GM19035 (cell line): ENCODE results near the gene HMCES.
"Not testable (repeated sequence)": the region's sequence is repeated elsewhere in the genome, so short reads cannot be mapped to it uniquely, and the experiment has no call there.

Source experiments
- ATAC-seq: cut with Tn5 transposase; IDR thresholded peaks from one replicate; pipeline ENCODE4 v1.9.1; 2021; ENCODE audit not compliant: unreplicated experiment

The HMCES gene

GRCh38 chr3:129257609-129258008 lies 21.1 kb upstream of the HMCES start:
- ATAC-seq = no peak

DNA sequence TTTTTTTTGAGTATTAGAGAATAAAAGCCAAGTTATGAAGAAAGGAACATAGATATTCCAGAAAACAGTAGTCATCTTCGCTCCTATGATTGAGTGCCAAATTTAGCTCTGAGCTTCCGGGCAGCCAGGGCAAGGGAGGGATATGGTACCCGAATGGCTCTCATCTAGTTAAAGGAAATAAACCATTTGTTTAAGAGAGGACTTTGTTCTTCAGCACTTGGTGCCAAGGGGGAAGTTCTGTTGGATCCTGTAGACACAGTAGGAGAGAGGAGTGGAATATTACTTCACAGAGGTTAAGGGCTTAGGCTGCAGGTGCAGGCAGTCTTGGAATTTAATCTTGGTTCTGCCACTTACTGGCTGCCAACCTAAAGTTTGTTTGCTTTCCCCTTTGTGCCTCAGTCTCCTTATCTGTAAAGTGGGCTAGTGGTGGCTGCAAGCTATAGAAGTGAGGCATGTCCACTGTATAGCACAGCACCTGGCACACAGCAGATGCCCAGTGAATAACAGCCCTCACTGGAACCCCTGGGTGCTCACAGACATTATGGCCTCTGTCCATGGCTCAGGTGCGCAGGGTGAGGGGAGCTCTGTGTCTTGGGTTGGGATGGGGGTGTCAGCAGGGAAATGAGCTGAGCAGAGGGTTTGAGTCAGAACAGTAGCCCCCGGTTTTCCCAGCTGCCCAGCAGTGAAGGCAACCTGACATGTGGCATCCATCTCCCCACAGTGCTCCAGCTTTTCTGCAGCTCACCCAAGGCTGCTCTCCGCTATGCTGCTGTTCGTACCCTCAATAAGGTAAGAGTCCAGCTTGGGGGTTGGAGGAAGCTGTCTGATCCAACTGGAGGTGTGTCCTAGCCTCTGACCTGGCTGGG lies 18.8 kb upstream of the HMCES start:
- no peak for ATAC-seq

GRCh38 chr3:129260606-129261005 lies 18.1 kb upstream of the HMCES start:
- no peak for ATAC-seq

DNA sequence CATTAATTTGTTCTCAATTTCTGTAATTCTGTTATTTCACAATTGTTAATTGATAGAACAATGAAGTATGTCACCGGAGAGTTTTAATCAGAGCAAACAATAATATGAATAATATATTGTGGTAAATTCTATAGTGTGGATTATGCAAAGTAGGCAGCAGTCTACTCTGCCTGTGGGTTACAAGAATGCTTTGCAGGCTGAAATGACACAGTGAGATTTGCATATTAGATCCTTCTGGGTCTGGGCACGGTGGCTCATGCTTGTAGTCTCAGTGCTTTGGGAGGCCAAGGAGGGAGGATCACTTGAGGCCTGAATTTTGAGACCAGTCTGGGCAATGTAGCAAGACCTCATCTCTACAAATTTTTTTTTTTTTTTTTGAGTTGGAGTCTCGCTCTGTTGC lies 16.8 kb upstream of the HMCES start:
- ATAC-seq = no peak

DNA sequence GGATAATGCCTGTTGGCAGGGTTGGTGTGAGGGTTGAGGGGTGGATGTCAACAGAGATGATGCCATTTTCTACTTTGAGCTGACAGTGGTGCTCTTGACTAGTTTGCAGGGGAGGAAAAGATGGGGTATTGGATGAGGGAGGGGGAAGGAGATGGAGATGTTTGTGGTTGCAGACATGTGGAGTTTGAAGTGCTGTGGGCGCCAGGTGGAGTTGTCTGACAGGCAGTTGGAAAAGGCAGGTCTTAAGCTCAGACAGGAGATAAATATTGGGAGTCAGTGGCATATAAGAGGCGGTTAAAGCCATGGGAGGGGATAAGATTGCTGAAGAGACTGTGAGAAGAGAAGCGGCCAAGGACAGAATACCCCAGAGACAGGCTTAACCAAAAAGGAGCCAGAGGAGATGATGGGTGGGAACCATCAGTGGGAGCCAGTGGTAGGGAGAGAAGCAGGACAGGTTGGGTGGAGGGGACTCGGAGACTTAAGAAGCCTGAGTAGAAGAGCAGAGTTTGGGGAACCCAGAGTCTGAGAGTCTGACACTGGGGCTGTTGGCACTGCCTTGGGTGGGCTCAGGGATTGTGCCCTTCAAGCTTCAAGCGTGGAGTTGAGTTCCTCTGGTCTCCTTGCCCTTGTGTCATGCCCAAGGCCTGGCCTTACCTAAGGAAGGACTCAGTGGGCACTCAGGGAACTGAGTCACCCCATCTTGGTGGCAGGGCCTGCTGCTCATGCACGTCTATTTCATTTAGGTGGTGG lies 15.3 kb upstream of the HMCES start:
- ATAC-seq = no peak

GRCh38 chr3:129264994-129265393 lies 13.7 kb upstream of the HMCES start:
- not testable (repeated sequence) for ATAC-seq

GRCh38 chr3:129266651-129267050 lies 12.0 kb upstream of the HMCES start:
- no peak for ATAC-seq

DNA sequence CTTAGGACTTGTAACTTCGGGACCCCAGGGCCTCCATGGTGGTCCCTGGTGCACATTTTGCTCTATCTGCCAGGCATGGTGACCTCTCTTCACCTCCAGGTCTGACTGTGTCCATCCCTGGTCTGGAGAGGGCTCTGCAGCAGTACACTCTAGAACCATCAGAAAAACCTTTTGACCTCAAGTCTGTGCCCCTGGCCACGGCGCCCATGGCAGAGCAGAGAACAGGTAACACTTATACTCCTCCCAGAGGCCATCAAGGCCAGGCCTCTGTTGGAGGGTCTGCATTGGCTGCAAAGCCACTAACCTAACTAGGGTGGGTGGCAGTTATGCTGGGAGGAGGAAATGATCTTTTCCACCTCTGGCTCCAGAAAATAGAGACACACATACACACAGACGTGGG lies 10.3 kb upstream of the HMCES start:
- ATAC-seq = no peak

- no peak for ATAC-seq
Measured at GRCh38 chr3:129271674-129272073, 7.0 kb upstream of the HMCES start.

- peak; percentile 84 for ATAC-seq
Measured at GRCh38 chr3:129276385-129276784, 2.3 kb upstream of the HMCES start.

- no peak for ATAC-seq
Measured at GRCh38 chr3:129277829-129278271, 820 bp upstream of the HMCES start.

DNA sequence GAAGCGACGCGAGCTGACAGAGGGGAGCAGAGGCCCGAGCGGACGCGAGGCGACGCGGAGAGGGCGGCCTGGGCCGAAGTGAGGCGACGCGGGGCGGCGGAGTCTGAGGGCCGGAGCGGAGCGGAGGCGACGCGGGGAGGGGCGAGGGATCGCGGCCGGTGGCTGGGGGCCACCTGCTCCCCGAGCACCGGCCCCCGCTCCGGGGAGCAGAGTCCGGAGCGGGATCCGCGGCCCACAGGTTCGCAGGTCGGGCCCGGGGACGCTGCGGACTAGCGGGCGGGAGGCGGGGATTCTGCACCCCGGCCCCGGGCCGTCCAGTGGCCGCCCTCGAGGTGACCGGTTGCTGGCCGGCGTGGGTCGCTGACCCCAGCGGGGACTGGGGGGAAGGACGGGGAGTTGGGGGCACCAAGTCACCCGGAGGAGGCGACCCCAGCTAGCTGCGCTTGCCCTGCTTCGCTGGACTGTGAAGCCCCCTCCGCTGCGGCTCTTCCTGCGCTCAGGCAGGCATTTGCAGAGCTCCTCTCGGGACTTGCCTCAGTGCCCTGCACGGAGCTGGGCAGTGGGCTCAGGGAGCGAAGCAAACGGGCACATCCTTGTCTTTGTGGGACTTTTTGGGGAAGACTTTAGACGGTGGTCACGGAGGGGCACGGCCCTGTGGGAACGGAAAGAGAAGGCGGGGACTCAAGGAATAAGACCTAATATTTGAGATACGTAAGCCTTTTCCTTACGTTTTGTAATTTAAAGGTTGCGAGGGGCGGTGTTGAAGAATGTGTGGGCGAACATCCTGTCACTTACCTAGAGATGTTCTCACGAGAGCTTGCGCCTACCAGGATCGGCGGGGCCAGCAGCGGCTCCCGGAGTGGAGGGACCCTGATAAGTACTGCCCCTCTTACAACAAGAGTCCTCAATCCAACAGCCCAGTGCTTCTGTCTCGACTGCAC lies 566 bp downstream of the HMCES start:
- ATAC-seq = peak; percentile 1

DNA sequence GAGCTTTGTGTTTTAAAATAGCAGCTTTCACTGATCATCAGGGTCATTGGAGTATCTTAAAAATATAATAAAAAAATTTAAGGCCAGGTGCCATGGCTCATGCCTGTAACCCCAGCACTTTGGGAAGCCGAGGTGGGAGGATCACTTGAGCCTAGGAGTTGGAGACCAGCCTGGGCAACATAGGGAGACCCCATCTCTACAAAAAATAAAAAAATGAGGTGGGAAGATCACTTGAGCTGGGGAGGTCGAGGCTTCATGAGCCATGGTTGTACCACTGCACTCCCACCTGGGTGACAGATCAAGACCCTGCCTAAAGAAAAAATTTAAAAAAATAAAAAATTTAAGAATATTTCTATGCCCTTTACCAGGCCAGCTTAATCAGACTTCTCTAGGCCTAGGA lies 1.5 kb downstream of the HMCES start:
- ATAC-seq = no peak

DNA sequence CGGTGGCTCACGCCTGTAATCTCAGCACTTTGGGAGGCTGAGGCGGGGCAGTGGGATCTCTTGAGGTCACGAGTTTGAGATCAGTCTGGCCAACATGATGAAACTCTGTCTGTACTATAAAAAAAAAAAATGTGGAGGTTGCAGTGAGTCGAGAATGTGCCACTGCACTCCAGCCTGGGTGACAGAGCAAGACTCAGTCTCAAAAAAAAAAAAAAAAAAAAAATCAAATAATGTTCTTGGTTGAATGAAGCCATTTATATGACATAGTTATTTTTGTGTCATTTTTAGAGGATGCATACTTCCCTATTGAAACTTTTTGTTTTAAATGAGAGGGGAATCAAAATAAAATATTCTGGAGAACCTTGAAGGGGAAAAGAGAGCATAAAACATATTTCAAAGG lies 3.1 kb downstream of the HMCES start:
- no peak for ATAC-seq

- ATAC-seq = peak; percentile 66
Measured at GRCh38 chr3:129282727-129283327, 4.2 kb downstream of the HMCES start.

GRCh38 chr3:129286081-129286480 lies 7.4 kb downstream of the HMCES start:
- ATAC-seq = no peak

GRCh38 chr3:129288446-129288845 lies 9.8 kb downstream of the HMCES start:
- no peak for ATAC-seq

GRCh38 chr3:129289201-129289921 lies 10.7 kb downstream of the HMCES start:
- no peak for ATAC-seq

DNA sequence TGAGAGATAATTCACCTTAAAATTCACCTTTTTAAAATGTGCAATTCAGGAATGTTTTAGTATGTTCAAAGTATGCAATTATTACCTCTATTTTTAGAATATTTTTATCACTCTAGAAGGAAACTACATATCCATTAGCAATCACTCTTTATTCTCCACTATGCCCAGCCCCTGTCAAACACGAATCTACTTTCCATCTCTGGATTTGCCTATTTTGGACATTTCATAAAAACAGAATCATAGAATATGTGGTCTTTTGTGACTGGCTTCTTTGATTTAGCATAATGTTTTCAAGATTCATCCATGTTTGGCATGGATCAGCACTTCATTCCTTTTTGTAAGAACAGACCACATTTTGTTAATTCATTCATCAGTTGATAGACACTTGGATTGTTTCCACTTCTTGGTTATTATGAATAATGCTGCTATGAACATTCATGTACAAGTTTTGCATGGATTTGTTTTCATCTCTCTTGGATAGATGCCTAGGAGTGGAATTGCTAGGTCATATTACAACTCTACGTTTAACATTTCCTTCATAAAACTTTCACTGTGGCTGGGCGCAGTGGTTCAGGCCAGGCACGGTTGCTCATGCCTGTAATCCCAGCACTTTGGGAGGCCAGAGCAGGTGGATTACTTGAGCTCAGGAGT lies 12.7 kb downstream of the HMCES start:
- no peak for ATAC-seq

DNA sequence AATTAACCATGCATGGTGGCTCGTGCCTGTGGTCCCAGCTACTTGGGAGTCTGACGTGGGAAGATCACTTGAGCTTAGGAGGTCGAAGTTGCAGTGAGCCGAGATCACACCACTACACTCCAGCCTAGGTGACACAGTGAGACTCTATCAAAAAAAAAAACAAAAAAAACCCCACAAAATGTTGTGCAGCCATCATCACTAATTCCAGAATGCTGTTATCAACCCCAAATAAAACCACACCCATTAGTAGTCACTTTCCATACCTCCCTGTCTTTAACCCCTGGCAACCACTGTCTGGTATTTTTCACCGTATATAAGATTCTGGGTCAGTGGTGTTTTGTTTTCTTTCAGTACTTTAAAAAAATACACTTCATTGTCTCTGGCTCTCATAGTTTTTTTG lies 16.6 kb downstream of the HMCES start:
- ATAC-seq = no peak
